Neutrophil (primary cell): ENCODE results near the gene KIF26B.

Experiments
- H3K27ac ChIP-seq: fragments of 200-600 bp; sonication (generic); 2 replicates; pipeline ENCODE4 v1.5.1; 2016; ENCODE audit warnings: mild to moderate bottlenecking, moderate library complexity
- H3K27me3 ChIP-seq: fragments of 200-600 bp; sonication (generic); 2 replicates; pipeline ENCODE4 v1.6.0; 2016; ENCODE audit warnings: mild to moderate bottlenecking
- H3K36me3 ChIP-seq: fragments of 200-600 bp; sonication (generic); 2 replicates; pipeline ENCODE4 v1.5.1; 2017
- H3K4me1 ChIP-seq, 2 experiments: fragments of 200-600 bp in 1 of 2; sonication (generic) in 1 of 2; 1 replicate in 1 of 2; 2 replicates in 1 of 2; pipeline versions ENCODE4 v1.5.1 to v1.6.1; 2013 to 2016; ENCODE audit warnings: low read depth in 1 of 2, low read length in 1 of 2, mild to moderate bottlenecking in 1 of 2, moderate library complexity in 1 of 2; ENCODE audit not compliant: control insufficient read depth in 1 of 2, insufficient read depth in 1 of 2
- H3K4me3 ChIP-seq, 2 experiments: fragments of 200-600 bp in 1 of 2; sonication (generic) in 1 of 2; 1 replicate in 1 of 2; 2 replicates in 1 of 2; pipeline ENCODE4 v1.5.1; 2013 to 2016; ENCODE audit warnings: low read depth in 1 of 2, low read length in 1 of 2, mild to moderate bottlenecking in 1 of 2, moderate library complexity in 1 of 2
- H3K9me3 ChIP-seq: fragments of 200-600 bp; sonication (generic); 2 replicates; pipeline ENCODE4 v1.5.1; 2016
- TF ChIP-seq, protein P1 (sequence below): fragments of 200-600 bp; sonication (generic); IDR thresholded peaks from 2 replicates; pipeline ENCODE4 v1.5.1; 2016; ENCODE audit warnings: antibody characterized with exemption

The KIF26B gene

DNA sequence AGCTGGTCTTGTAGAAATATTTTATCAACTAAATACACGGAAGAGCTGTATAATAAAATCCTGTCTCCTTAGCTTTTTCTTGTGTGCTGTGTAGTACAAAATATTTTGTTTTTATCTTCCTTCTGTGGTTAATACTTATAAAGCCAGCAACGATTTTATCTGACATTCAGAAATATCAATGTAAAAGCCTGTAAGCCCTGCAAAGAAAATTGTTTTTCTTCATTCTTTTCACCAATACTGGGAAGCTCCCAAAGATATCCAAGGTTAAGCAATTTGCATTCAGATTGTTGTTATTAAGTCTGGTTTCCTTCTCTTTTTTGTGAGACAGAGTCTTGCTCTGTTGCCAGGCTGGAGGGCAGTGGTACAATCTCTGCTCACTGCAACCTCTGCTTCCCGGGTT is 38.0 kb upstream of the KIF26B start:
- Histone ChIP-seq H3K4me1 (no peaks in the 10 kb centered on the region), H3K27ac (no peak overlapping the region), H3K9me3 (no peaks in the 10 kb centered on the region), H3K4me3 (no peak overlapping the region), H3K36me3 (no peaks in the 10 kb centered on the region), H3K27me3 (no peaks in the 10 kb centered on the region)
- TF ChIP-seq, protein P1, sequence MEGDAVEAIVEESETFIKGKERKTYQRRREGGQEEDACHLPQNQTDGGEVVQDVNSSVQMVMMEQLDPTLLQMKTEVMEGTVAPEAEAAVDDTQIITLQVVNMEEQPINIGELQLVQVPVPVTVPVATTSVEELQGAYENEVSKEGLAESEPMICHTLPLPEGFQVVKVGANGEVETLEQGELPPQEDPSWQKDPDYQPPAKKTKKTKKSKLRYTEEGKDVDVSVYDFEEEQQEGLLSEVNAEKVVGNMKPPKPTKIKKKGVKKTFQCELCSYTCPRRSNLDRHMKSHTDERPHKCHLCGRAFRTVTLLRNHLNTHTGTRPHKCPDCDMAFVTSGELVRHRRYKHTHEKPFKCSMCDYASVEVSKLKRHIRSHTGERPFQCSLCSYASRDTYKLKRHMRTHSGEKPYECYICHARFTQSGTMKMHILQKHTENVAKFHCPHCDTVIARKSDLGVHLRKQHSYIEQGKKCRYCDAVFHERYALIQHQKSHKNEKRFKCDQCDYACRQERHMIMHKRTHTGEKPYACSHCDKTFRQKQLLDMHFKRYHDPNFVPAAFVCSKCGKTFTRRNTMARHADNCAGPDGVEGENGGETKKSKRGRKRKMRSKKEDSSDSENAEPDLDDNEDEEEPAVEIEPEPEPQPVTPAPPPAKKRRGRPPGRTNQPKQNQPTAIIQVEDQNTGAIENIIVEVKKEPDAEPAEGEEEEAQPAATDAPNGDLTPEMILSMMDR: no peak

- Histone ChIP-seq H3K36me3 (no peaks in the 10 kb centered on the region), H3K4me1 (no peaks in the 10 kb centered on the region), H3K9me3 (no peaks in the 10 kb centered on the region), H3K27me3 (no peaks in the 10 kb centered on the region), H3K4me3 (no peak overlapping the region), H3K27ac (no peak overlapping the region)
- TF ChIP-seq, protein P1: no peak
These were observed 36.7 kb upstream of the KIF26B start for GRCh38 chr1:245118066-245118465.

- no peak overlapping the region for H3K4me3 ChIP-seq
- no peak overlapping the region for H3K27ac ChIP-seq
- H3K36me3 ChIP-seq: no peaks in the 10 kb centered on the region
- no peaks in the 10 kb centered on the region for H3K4me1 ChIP-seq
- TF ChIP-seq, protein P1: no peak
- H3K9me3 ChIP-seq: no peaks in the 10 kb centered on the region
- H3K27me3 ChIP-seq: no peaks in the 10 kb centered on the region
These were observed 36.0 kb upstream of the KIF26B start for GRCh38 chr1:245118806-245119205.

GRCh38 chr1:245121523-245121922 is 33.3 kb upstream of the KIF26B start:
- H3K4me3 ChIP-seq: no peak overlapping the region
- TF ChIP-seq, protein P1: no peak
- H3K4me1 ChIP-seq: no peaks in the 10 kb centered on the region
- H3K36me3 ChIP-seq: no peaks in the 10 kb centered on the region
- H3K27ac ChIP-seq: no peak overlapping the region
- H3K9me3 ChIP-seq: no peaks in the 10 kb centered on the region
- H3K27me3 ChIP-seq: no peaks in the 10 kb centered on the region

DNA sequence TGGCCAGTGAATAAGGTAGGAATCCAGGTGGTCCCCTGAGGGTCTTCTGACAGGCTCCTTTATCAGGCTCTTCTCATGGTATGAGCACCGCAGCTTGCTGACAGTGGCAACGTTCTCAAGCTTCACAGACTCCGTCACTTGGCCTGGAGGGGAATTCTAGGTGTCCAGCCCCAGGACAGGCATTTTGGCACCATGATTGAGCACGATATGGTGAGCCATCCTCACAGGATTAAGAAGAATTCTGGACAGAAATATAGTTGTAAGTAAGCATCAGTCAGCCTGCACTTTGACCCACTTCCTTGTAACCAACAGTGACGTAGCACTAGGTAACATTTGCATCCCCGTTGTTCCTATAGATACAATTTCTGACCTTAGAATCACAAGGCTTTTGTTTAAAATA is 30.5 kb upstream of the KIF26B start:
- Histone ChIP-seq H3K27ac (no peak overlapping the region), H3K4me3 (no peak overlapping the region), H3K27me3 (peaks cover 11% of the 10 kb centered on the region), H3K36me3 (no peaks in the 10 kb centered on the region), H3K4me1 (no peaks in the 10 kb centered on the region), H3K9me3 (no peaks in the 10 kb centered on the region)
- TF ChIP-seq, protein P1: no peak

DNA sequence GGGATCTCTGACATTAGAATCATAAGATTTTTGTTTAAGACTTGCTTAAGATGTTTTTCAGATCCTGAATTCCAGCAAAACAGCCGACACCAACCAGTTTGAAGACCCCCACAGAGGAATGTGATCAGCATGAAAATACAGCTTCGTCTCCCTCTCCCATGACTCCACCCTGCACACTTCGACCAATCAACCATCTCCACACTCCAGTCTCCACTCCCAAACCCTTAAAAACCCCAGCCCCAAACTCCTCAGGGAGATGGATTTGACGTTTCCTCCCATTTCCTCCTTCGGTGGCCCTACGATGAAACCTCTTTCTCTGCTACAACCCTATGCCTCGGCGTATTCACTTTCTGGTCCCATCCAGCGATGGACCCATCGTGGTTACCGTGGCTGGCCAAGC is 30.1 kb upstream of the KIF26B start:
- H3K4me3 ChIP-seq: no peak overlapping the region
- no peaks in the 10 kb centered on the region for H3K9me3 ChIP-seq
- no peak overlapping the region for H3K27ac ChIP-seq
- no peaks in the 10 kb centered on the region for H3K36me3 ChIP-seq
- H3K4me1 ChIP-seq: no peaks in the 10 kb centered on the region
- H3K27me3 ChIP-seq: peaks cover 15% of the 10 kb centered on the region
- TF ChIP-seq, protein P1: no peak
